ENCODE measurements around the gene SLC25A1. TPM values are rescaled to one million over a fixed set of nuclear protein-coding genes. Genes with fewer than 3 reads are reported as not detected.
"Not testable (repeated sequence)": the region's sequence is repeated elsewhere in the genome, so short reads cannot be mapped to it uniquely, and the experiment has no call there.

SLC25A1 gene
- total RNA-seq, 1 donor from 2014 or later = 31.7 TPM

GRCh38 chr22:19214078-19214473 is 35.5 kb upstream of the SLC25A1 start:
- Mint-ChIP-seq H3K36me3 (ENCODE audit: low read depth) (no peaks in the 10 kb centered on the region), H3K27ac (no peak overlapping the region), H3K4me1 (ENCODE audit: low read depth) (no peaks in the 10 kb centered on the region), H3K9me3 (no peaks in the 10 kb centered on the region), H3K4me3 (no peak overlapping the region), H3K27me3 (ENCODE audit: insufficient read depth) (peaks cover 12% of the 10 kb centered on the region)
- no peak for DNase-seq (ENCODE audit: low spot score)
- intact Hi-C loops (cut with micrococcal nuclease) = no loop called here

- H3K27me3 Mint-ChIP-seq (ENCODE audit: insufficient read depth) = peaks cover 12% of the 10 kb centered on the region
- no peak overlapping the region for H3K27ac Mint-ChIP-seq
- H3K4me1 Mint-ChIP-seq (ENCODE audit: low read depth) = no peaks in the 10 kb centered on the region
- no peaks in the 10 kb centered on the region for H3K36me3 Mint-ChIP-seq (ENCODE audit: low read depth)
- intact Hi-C loops (cut with micrococcal nuclease) = no loop called here
- no peak overlapping the region for H3K4me3 Mint-ChIP-seq
- DNase-seq (ENCODE audit: low spot score) = no peak
- no peaks in the 10 kb centered on the region for H3K9me3 Mint-ChIP-seq
Measured at GRCh38 chr22:19213442-19214077, 35.0 kb upstream of the SLC25A1 start.

- peaks cover 14% of the 10 kb centered on the region for H3K27me3 Mint-ChIP-seq (ENCODE audit: insufficient read depth)
- no peaks in the 10 kb centered on the region for H3K4me1 Mint-ChIP-seq (ENCODE audit: low read depth)
Measured at GRCh38 chr22:19213001-19213400, 34.5 kb upstream of the SLC25A1 start.

DNA sequence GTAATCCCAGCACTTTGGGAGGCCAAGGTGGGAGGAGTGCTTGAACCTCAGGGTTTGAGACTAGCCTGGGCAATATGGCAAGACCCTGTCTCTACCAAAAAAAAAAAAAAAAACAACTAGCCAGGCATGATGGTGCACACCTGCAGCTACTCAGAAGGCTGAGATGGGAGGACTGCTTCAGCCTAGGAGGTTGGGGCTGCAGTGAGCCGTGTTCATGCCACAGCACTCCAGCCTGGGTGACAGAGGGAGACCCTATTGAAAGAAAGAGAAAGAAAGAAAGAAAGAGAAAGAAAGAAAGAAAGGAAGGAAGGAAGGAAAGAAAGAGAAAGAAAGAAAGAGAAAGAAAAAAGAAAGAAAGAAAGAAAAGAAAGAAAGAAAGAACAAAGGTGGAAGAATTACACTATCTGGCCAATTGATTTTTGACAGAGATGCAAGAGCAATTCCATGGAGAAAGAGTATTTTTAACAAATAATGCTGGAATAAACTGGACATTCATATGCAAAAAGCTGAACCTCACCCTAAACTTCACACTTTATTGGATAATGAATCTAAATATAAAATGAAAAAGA is 33.9 kb upstream of the SLC25A1 start:
- intact Hi-C loops (cut with micrococcal nuclease) = no loop called here
- Mint-ChIP-seq H3K4me1 (ENCODE audit: low read depth) (no peaks in the 10 kb centered on the region), H3K36me3 (ENCODE audit: low read depth) (no peaks in the 10 kb centered on the region), H3K27me3 (ENCODE audit: insufficient read depth) (peaks cover 14% of the 10 kb centered on the region), H3K4me3 (no peak overlapping the region), H3K27ac (no peak overlapping the region), H3K9me3 (no peaks in the 10 kb centered on the region)
- no peak for DNase-seq (ENCODE audit: low spot score)

More at GRCh38 chr22:19213001-19213400, 34.5 kb upstream of the SLC25A1 start:
- no peaks in the 10 kb centered on the region for H3K9me3 Mint-ChIP-seq
- no peak overlapping the region for H3K27ac Mint-ChIP-seq
- H3K36me3 Mint-ChIP-seq (ENCODE audit: low read depth) = no peaks in the 10 kb centered on the region
- H3K4me3 Mint-ChIP-seq = no peak overlapping the region
- DNase-seq (ENCODE audit: low spot score) = no peak
- intact Hi-C loops (cut with micrococcal nuclease) = no loop called here

DNA sequence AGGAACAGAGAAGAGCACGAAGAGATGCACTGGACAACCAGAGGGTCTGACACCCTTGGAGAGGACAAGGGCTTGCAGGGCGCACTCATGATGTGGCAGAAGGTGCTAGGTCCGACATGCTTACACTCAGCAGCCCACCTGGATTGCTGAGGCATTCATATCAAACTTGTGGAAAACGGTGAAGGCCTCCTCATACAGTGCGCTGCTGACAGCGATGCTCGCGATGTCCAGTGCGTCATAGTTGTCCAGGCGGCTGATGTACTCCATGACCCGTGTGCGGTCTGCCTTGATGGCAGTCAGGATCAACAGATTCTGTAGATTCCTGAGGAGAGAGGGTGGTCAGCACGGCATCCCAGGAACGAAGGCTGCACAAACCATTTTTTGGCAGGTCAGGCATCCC is 31.7 kb upstream of the SLC25A1 start:
- DNase-seq (ENCODE audit: low spot score) = no peak
- Mint-ChIP-seq H3K27ac (no peak overlapping the region), H3K9me3 (no peaks in the 10 kb centered on the region), H3K4me3 (no peak overlapping the region), H3K36me3 (ENCODE audit: low read depth) (no peaks in the 10 kb centered on the region), H3K4me1 (ENCODE audit: low read depth) (no peaks in the 10 kb centered on the region), H3K27me3 (ENCODE audit: insufficient read depth) (peaks cover 10% of the 10 kb centered on the region)
- intact Hi-C loops (cut with micrococcal nuclease) = no loop called here

DNA sequence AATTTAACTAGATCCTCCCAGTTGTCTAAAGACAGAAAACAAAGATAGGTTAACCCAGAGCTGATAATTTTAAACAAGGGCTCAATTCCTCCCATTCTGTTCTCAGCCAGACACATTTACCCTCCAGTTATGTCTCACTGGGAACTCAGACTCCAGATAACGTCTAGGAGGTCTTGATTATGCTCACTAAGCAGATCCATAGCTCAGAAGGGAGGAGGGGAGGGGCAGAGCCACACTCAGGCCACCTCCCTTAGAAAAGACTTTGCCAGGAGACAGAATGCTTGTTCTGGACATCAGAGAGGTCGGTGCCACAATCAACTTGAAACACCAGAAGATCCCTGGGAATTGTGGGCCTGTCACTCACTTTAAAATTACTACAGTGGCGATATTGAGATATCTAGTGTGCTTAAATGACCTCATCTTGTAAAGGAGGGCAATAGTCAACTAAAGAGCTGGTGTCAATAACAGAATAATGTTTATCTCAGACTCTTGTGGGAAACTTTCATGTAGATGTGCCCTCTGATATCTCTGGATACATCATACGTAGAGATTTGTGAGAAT is 29.8 kb upstream of the SLC25A1 start:
- no peaks in the 10 kb centered on the region for H3K36me3 Mint-ChIP-seq (ENCODE audit: low read depth)
- H3K27me3 Mint-ChIP-seq (ENCODE audit: insufficient read depth) = peaks cover 19% of the 10 kb centered on the region
- H3K27ac Mint-ChIP-seq = no peak overlapping the region
- no peaks in the 10 kb centered on the region for H3K4me1 Mint-ChIP-seq (ENCODE audit: low read depth)
- no peak for DNase-seq (ENCODE audit: low spot score)
- intact Hi-C loops (cut with micrococcal nuclease) = no loop called here
- no peaks in the 10 kb centered on the region for H3K9me3 Mint-ChIP-seq
- H3K4me3 Mint-ChIP-seq = no peak overlapping the region

DNA sequence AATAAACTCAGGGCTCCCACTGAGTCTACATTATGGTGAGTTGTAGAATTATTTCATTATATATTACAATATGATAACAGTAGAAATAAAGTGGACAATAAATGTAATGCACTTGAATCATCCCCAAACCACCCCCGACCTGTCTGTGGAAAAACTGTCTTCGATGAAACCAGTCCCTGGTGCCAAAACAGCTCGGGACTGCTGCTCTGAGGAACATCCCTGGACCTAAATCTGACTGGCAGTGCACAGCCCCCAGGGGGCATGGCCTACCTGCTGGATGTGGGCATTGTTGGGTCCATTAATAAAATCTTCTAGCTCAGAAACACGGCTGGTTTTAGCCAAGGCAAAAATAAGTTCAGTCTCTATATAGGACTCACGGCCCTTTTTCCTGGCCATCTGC is 29.3 kb upstream of the SLC25A1 start:
- H3K27ac Mint-ChIP-seq = no peak overlapping the region
- intact Hi-C loops (cut with micrococcal nuclease) = no loop called here
- no peaks in the 10 kb centered on the region for H3K36me3 Mint-ChIP-seq (ENCODE audit: low read depth)

DNA sequence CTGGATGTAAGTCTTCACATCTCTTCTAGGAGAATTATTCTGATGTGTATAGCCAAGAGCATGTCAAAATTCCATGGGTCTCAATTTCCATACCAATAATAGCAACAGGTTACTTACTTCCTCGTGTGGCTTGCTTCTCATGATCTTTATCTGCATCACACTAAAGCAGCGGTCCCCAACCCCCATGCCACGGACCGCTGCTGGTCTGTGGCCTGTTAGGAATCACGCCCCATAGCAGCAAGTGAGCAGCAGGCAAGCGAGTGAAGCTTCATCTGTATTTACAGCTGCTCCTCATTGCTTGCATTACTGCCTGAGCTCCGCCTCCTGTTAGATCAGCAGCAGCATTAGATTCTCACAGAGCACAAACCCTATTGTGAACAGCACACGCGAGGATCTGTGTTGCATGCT is 28.9 kb upstream of the SLC25A1 start:
- Mint-ChIP-seq H3K4me3 (no peak overlapping the region), H3K27me3 (ENCODE audit: insufficient read depth) (peaks cover 14% of the 10 kb centered on the region), H3K36me3 (ENCODE audit: low read depth) (no peaks in the 10 kb centered on the region), H3K27ac (no peak overlapping the region), H3K4me1 (ENCODE audit: low read depth) (no peaks in the 10 kb centered on the region), H3K9me3 (no peaks in the 10 kb centered on the region)
- intact Hi-C loops (cut with micrococcal nuclease) = no loop called here
- no peak for DNase-seq (ENCODE audit: low spot score)

More for the DNA sequence above, 29.3 kb upstream of the SLC25A1 start:
- no peak for DNase-seq (ENCODE audit: low spot score)
- no peaks in the 10 kb centered on the region for H3K9me3 Mint-ChIP-seq
- H3K27me3 Mint-ChIP-seq (ENCODE audit: insufficient read depth) = peaks cover 17% of the 10 kb centered on the region
- H3K4me3 Mint-ChIP-seq = no peak overlapping the region
- H3K4me1 Mint-ChIP-seq (ENCODE audit: low read depth) = no peaks in the 10 kb centered on the region

DNA sequence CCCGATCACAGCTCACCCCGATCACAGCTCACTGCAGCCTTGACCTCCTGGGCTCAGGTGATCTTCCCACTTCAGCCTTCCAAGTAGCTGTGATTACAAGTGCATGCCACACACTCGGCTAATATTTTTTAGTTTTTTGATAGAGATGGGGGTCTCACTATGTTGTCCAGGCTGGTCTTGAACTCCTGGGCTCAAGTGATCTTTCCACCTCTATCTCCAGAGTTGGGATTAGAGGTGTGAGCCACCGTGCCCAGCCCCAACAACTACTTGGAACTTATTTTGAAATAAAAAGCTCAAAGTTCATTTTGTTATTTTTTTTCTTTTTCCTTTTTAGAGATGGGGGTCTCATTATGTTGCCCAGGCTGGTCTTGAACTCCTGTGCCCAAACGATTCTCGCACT is 27.8 kb upstream of the SLC25A1 start:
- Mint-ChIP-seq H3K36me3 (ENCODE audit: low read depth) (no peaks in the 10 kb centered on the region), H3K9me3 (no peaks in the 10 kb centered on the region), H3K4me1 (ENCODE audit: low read depth) (no peaks in the 10 kb centered on the region), H3K27me3 (ENCODE audit: insufficient read depth) (peaks cover 14% of the 10 kb centered on the region), H3K27ac (no peak overlapping the region), H3K4me3 (no peak overlapping the region)
- intact Hi-C loops (cut with micrococcal nuclease) = no loop called here
- DNase-seq (ENCODE audit: low spot score) = no peak

GRCh38 chr22:19204640-19205039 is 26.1 kb upstream of the SLC25A1 start:
- no peaks in the 10 kb centered on the region for H3K4me1 Mint-ChIP-seq (ENCODE audit: low read depth)
- no peaks in the 10 kb centered on the region for H3K36me3 Mint-ChIP-seq (ENCODE audit: low read depth)
- no peak overlapping the region for H3K27ac Mint-ChIP-seq
- no peak for DNase-seq (ENCODE audit: low spot score)
- intact Hi-C loops (cut with micrococcal nuclease) = no loop called here
- no peak overlapping the region for H3K4me3 Mint-ChIP-seq
- no peaks in the 10 kb centered on the region for H3K9me3 Mint-ChIP-seq
- H3K27me3 Mint-ChIP-seq (ENCODE audit: insufficient read depth) = peaks cover 17% of the 10 kb centered on the region

DNA sequence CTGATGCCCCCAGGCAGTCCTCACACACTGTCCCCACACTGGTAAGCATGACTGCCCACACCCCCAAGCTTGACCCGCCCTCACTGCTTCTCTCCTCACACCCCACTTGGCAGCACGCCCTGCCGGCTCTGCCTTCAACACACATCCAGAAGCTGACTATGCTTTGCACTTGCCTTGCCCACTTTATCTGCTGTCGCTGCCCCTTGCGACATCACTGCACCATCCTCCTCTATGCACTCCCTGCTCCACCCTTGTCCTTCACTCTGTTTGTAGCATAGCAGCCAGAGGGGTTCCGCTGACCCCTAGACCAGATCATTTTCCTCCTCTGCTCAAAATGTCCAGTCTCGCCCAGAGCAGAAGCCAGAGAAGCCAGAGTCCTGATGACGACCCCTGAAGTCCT is 25.3 kb upstream of the SLC25A1 start:
- peaks cover 19% of the 10 kb centered on the region for H3K27me3 Mint-ChIP-seq (ENCODE audit: insufficient read depth)
- H3K4me1 Mint-ChIP-seq (ENCODE audit: low read depth) = no peaks in the 10 kb centered on the region
- intact Hi-C loops (cut with micrococcal nuclease) = no loop called here
- H3K4me3 Mint-ChIP-seq = no peak overlapping the region
- no peak overlapping the region for H3K27ac Mint-ChIP-seq
- no peaks in the 10 kb centered on the region for H3K9me3 Mint-ChIP-seq
- DNase-seq (ENCODE audit: low spot score) = no peak
- H3K36me3 Mint-ChIP-seq (ENCODE audit: low read depth) = no peaks in the 10 kb centered on the region

DNA sequence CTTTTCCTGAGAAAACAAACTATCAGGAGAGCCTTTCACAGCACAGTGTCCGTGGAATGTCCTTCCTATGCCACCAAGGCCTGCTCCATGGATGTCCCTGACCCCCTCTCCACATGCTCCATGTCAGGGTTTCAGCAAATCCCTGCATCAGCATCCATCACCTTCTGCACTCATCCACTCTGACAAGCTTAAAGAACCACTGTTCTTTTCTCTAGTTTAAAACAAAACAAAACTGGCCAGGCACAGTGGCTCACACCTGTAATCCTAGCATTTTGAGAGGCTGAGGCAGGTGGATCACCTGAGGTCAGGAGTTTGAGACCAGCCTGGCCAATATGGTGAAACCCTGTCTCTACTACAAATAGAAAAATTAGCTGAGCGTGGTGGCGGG is 24.3 kb upstream of the SLC25A1 start:
- H3K4me3 Mint-ChIP-seq; intact Hi-C loops (cut with micrococcal nuclease); H3K27ac Mint-ChIP-seq; H3K36me3 Mint-ChIP-seq (ENCODE audit: low read depth); DNase-seq (ENCODE audit: low spot score); H3K9me3 Mint-ChIP-seq; H3K4me1 Mint-ChIP-seq (ENCODE audit: low read depth): not testable (repeated sequence)
- H3K27me3 Mint-ChIP-seq (ENCODE audit: insufficient read depth) = peaks cover 17% of the 10 kb centered on the region

DNA sequence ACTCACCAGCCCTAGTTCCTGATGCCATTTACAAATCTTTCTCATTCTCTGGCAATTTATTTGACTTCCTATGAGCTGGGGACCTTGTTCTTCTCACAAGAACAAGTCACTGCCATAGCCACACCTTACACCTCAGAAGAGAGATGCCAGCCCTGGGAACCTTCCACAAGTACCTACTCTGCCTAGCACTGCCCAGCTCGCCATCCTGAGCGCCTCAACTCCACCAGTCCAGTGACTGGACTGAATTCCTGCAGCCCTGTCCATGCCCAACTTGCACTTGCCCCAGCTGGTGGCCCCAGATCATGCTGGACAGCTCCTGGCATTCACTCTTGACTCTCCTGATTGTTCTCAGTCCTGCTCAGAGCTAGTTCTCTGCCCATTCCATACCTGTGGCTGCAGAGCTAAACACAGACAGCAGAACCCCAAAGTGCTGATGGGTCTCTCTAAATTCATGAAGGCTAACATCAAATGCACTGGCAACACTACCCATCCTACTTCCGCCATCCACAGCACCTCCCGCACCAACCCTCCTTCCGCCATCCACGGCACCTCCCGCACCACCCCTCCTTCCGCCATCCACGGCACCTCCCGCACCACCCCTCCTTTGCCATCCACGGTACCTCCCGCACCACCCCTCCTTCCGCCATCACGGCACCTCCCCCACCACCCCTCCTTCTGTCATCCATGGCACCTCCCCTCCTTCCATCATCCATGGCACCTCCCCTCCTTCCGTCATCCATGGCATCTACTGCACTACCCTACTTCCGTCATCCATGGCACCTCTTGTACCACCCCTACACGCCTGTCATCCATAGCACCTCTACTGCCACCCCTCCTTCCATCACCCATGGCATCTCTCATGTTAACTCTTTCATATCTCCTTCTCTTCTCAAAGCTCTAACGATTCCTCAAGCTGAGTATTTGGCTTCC is 23.6 kb upstream of the SLC25A1 start:
- no peaks in the 10 kb centered on the region for H3K4me1 Mint-ChIP-seq (ENCODE audit: low read depth)
- no peaks in the 10 kb centered on the region for H3K36me3 Mint-ChIP-seq (ENCODE audit: low read depth)
- H3K9me3 Mint-ChIP-seq = no peaks in the 10 kb centered on the region
- H3K27me3 Mint-ChIP-seq (ENCODE audit: insufficient read depth) = peaks cover 19% of the 10 kb centered on the region
- DNase-seq (ENCODE audit: low spot score) = no peak
- intact Hi-C loops (cut with micrococcal nuclease) = no loop called here
- H3K27ac Mint-ChIP-seq = no peak overlapping the region
- no peak overlapping the region for H3K4me3 Mint-ChIP-seq
